GOT3 (cell line): ENCODE results near the gene TEX264.
"Not testable (repeated sequence)": the region's sequence is repeated elsewhere in the genome, so short reads cannot be mapped to it uniquely, and the experiment has no call there.

Experiments
- DNase-seq: peaks from one replicate; lab custom pipeline; 2025; ENCODE audit warnings: mixed read lengths; lab: John Stamatoyannopoulos, UW

The TEX264 gene

GRCh38 chr3:51670823-51671733, at the start of gene TEX264:
TSS of gene TEX264 (plus strand) at chr3:51671252. CDS start at chr3:51674305, 3,053 bp downstream.
- DNase-seq: peak; percentile 59

- no peak for DNase-seq
Measured at GRCh38 chr3:51622413-51622812, 48.6 kb upstream of the TEX264 start.

GRCh38 chr3:51622868-51623267, 48.2 kb upstream of the TEX264 start:
- no peak for DNase-seq

- DNase-seq: no peak
Measured at GRCh38 chr3:51630513-51630912, 40.5 kb upstream of the TEX264 start.

GRCh38 chr3:51637144-51637940, 33.7 kb upstream of the TEX264 start:
- no peak for DNase-seq

- no peak for DNase-seq
Measured at GRCh38 chr3:51637941-51638471, 33.0 kb upstream of the TEX264 start.

GRCh38 chr3:51642462-51642861, 28.6 kb upstream of the TEX264 start:
- no peak for DNase-seq

GRCh38 chr3:51646091-51646490, 25.0 kb upstream of the TEX264 start:
- no peak for DNase-seq

GRCh38 chr3:51652103-51652502, 18.9 kb upstream of the TEX264 start:
- not testable (repeated sequence) for DNase-seq

- not testable (repeated sequence) for DNase-seq
Measured at GRCh38 chr3:51653409-51653808, 17.6 kb upstream of the TEX264 start.

- DNase-seq: no peak
Measured at GRCh38 chr3:51657234-51657633, 13.8 kb upstream of the TEX264 start.

GRCh38 chr3:51659942-51660341, 11.1 kb upstream of the TEX264 start:
- no peak for DNase-seq

GRCh38 chr3:51662456-51662855, 8.6 kb upstream of the TEX264 start:
- no peak for DNase-seq

GRCh38 chr3:51668756-51669155, 2.3 kb upstream of the TEX264 start:
- DNase-seq: no peak

- DNase-seq: no peak
Measured at GRCh38 chr3:51669241-51670052, 1.6 kb upstream of the TEX264 start.

GRCh38 chr3:51670053-51670822, 814 bp upstream of the TEX264 start:
- no peak for DNase-seq

- DNase-seq: no peak
Measured at GRCh38 chr3:51671734-51672475, 853 bp downstream of the TEX264 start.

- DNase-seq: no peak
Measured at GRCh38 chr3:51673181-51673801, 2.2 kb downstream of the TEX264 start.

- DNase-seq: no peak
Measured at GRCh38 chr3:51673802-51674654, 3.0 kb downstream of the TEX264 start.
